Loucy (cell line): ENCODE results near the gene ADTRP.

Experiments used
- H2AFZ ChIP-seq: fragments of 200-600 bp; sonication (generic); 2 replicates; pipeline ENCODE4 v1.6.0; 2016; ENCODE audit warnings: antibody characterized with exemption, mild to moderate bottlenecking, low read length, moderate library complexity
- H3F3A ChIP-seq: fragments of 200-600 bp; 2 replicates; pipeline ENCODE4 v1.6.0; 2016; ENCODE audit warnings: antibody characterized with exemption, low read depth, mild to moderate bottlenecking
- H3K27me3 ChIP-seq: fragments of 200-600 bp; sonication (generic); 2 replicates; pipeline ENCODE4 v1.6.1; 2014; ENCODE audit warnings: low read length, mild to moderate bottlenecking; ENCODE audit not compliant: insufficient read depth, poor library complexity, severe bottlenecking
- H3K36me3 ChIP-seq: fragments of 200-600 bp; sonication (generic); 2 replicates; pipeline ENCODE4 v1.6.1; 2016; ENCODE audit warnings: low read length; ENCODE audit not compliant: insufficient read depth
- H3K4me1 ChIP-seq: fragments of 200-600 bp; sonication (generic); 2 replicates; pipeline ENCODE4 v1.5.1; 2014; ENCODE audit warnings: low read length, mild to moderate bottlenecking; ENCODE audit not compliant: insufficient read depth, poor library complexity, severe bottlenecking
- H3K4me2 ChIP-seq: fragments of 200-600 bp; sonication (generic); 2 replicates; pipeline ENCODE4 v1.6.0; 2014; ENCODE audit warnings: antibody characterized with exemption, low read length, low read depth, mild to moderate bottlenecking; ENCODE audit not compliant: poor library complexity, severe bottlenecking
- H3K4me3 ChIP-seq: fragments of 200-600 bp; sonication (generic); 2 replicates; pipeline ENCODE4 v1.5.1; 2014; ENCODE audit warnings: low read length, mild to moderate bottlenecking, mixed read lengths; ENCODE audit not compliant: poor library complexity, severe bottlenecking
- H3K79me2 ChIP-seq: fragments of 200-600 bp; sonication (generic); 2 replicates; pipeline ENCODE4 v1.6.1; 2014; ENCODE audit warnings: low read length; ENCODE audit not compliant: insufficient read depth
- H3K9ac ChIP-seq: fragments of 200-600 bp; sonication (generic); 2 replicates; pipeline ENCODE4 v1.6.0; 2014; ENCODE audit warnings: mild to moderate bottlenecking, low read depth, low read length, moderate library complexity; ENCODE audit not compliant: poor library complexity, severe bottlenecking
- H3K9me2 ChIP-seq: fragments of 200-600 bp; sonication (generic); replicated peaks from 2 replicates; pipeline ENCODE4 v1.6.1; 2016; ENCODE audit warnings: low read depth, low read length, mixed read lengths
- H3K9me3 ChIP-seq: fragments of 200-600 bp; sonication (generic); 2 replicates; pipeline ENCODE4 v1.6.1; 2014; ENCODE audit warnings: mild to moderate bottlenecking, antibody characterized with exemption, low read length, low read depth; ENCODE audit not compliant: insufficient read depth
- H4K20me1 ChIP-seq: fragments of 200-600 bp; sonication (generic); 2 replicates; pipeline ENCODE4 v1.6.0; 2014; ENCODE audit warnings: antibody characterized with exemption, low read length, mild to moderate bottlenecking; ENCODE audit not compliant: insufficient read depth, poor library complexity, severe bottlenecking
- CTCF ChIP-seq: fragments of 200-600 bp; sonication (generic); conservative IDR thresholded peaks from 2 replicates; pipeline ENCODE4 v1.5.1; 2014; ENCODE audit warnings: mild to moderate bottlenecking, antibody characterized with exemption, low read length
- EZH2phosphoT487 ChIP-seq: fragments of 200-600 bp; IDR thresholded peaks from 2 replicates; pipeline ENCODE4 v1.6.1; 2018; ENCODE audit warnings: antibody characterized with exemption, mild to moderate bottlenecking, moderate library complexity, borderline replicate concordance

The ADTRP gene

GRCh38 chr6:11822346-11822745 is 43.7 kb upstream of the ADTRP start:
- H3K4me1 ChIP-seq, result no peaks in the 10 kb centered on the region
- no peaks in the 10 kb centered on the region for H3K79me2 ChIP-seq

GRCh38 chr6:11821781-11822180 is 43.2 kb upstream of the ADTRP start:
- Histone ChIP-seq H3K9ac (no peak overlapping the region), H3K4me3 (no peak overlapping the region), H3F3A (no peaks in the 10 kb centered on the region), H4K20me1 (no peaks in the 10 kb centered on the region), H3K9me2 (no peaks in the 10 kb centered on the region), H3K4me1 (no peaks in the 10 kb centered on the region), H3K79me2 (no peaks in the 10 kb centered on the region), H3K4me2 (no peak overlapping the region), H3K36me3 (no peaks in the 10 kb centered on the region), H3K27me3 (no peaks in the 10 kb centered on the region), H2AFZ (no peak overlapping the region), H3K9me3 (no peaks in the 10 kb centered on the region)
- TF ChIP-seq CTCF (no peak), EZH2phosphoT487 (no peak)

More at GRCh38 chr6:11822346-11822745, 43.7 kb upstream of the ADTRP start:
- Histone ChIP-seq H2AFZ (no peak overlapping the region), H3K9me3 (no peaks in the 10 kb centered on the region), H3F3A (no peaks in the 10 kb centered on the region), H3K4me2 (no peak overlapping the region), H3K4me3 (no peak overlapping the region), H3K36me3 (no peaks in the 10 kb centered on the region), H3K9ac (no peak overlapping the region), H3K9me2 (no peaks in the 10 kb centered on the region), H4K20me1 (no peaks in the 10 kb centered on the region), H3K27me3 (no peaks in the 10 kb centered on the region)
- TF ChIP-seq EZH2phosphoT487 (no peak), CTCF (peak; percentile 43)

GRCh38 chr6:11820821-11821220 is 42.2 kb upstream of the ADTRP start:
- Histone ChIP-seq H3K79me2 (no peaks in the 10 kb centered on the region), H3K9me2 (no peaks in the 10 kb centered on the region), H3K4me3 (no peak overlapping the region), H3K27me3 (no peaks in the 10 kb centered on the region), H3K36me3 (no peaks in the 10 kb centered on the region), H3F3A (no peaks in the 10 kb centered on the region), H3K9me3 (no peaks in the 10 kb centered on the region), H2AFZ (no peak overlapping the region), H3K4me2 (no peak overlapping the region), H3K9ac (no peak overlapping the region), H3K4me1 (no peaks in the 10 kb centered on the region), H4K20me1 (no peaks in the 10 kb centered on the region)
- TF ChIP-seq CTCF, result no peak
- TF ChIP-seq EZH2phosphoT487, result no peak
